ACHN (cell line): ENCODE data around the gene NDUFAF8.

Experiments
- DNase-seq: peaks from one replicate; pipeline ENCODE4 v3.0.0-alpha.2; 2015
- in situ Hi-C: cut with HindIII; loops from 2 replicates; pipeline ENCODE4 v1.10.0; 2017; ENCODE audit warnings: low sequenced_read_pairs, low pct_ligation_motif_present, low pct_unique_long_range_greater_than_20kb

Gene NDUFAF8

GRCh38 chr17:81199482-81199830 lies 39.7 kb upstream of the NDUFAF8 start:
- no peak for DNase-seq
- in situ Hi-C loops = no loop called here

GRCh38 chr17:81200201-81200600 lies 38.9 kb upstream of the NDUFAF8 start:
- DNase-seq = no peak
- in situ Hi-C loops = no loop called here

- peak; percentile 75 for DNase-seq
- in situ Hi-C loops = no loop called here
Measured at GRCh38 chr17:81200695-81201580, 38.2 kb upstream of the NDUFAF8 start.

- in situ Hi-C loops = no loop called here
- no peak for DNase-seq
Measured at GRCh38 chr17:81202318-81202717, 36.8 kb upstream of the NDUFAF8 start.

- in situ Hi-C loops = no loop called here
- DNase-seq = no peak
Measured at GRCh38 chr17:81203136-81203535, 36.0 kb upstream of the NDUFAF8 start.

GRCh38 chr17:81204578-81204977 lies 34.5 kb upstream of the NDUFAF8 start:
- in situ Hi-C loops = no loop called here
- no peak for DNase-seq

- DNase-seq = no peak
- in situ Hi-C loops = no loop called here
Measured at GRCh38 chr17:81206166-81206565, 33.0 kb upstream of the NDUFAF8 start.

- DNase-seq = no peak
Measured at GRCh38 chr17:81206657-81207056, 32.5 kb upstream of the NDUFAF8 start.

GRCh38 chr17:81207610-81208581 lies 31.2 kb upstream of the NDUFAF8 start:
- in situ Hi-C loops = no loop called here
- no peak for DNase-seq

More at GRCh38 chr17:81206657-81207056, 32.5 kb upstream of the NDUFAF8 start:
- in situ Hi-C loops = no loop called here

- in situ Hi-C loops = no loop called here
- no peak for DNase-seq
Measured at GRCh38 chr17:81208651-81209050, 30.5 kb upstream of the NDUFAF8 start.

GRCh38 chr17:81209141-81209540 lies 30.0 kb upstream of the NDUFAF8 start:
- in situ Hi-C loops = no loop called here
- DNase-seq = no peak

- in situ Hi-C loops = no loop called here
- DNase-seq = no peak
Measured at GRCh38 chr17:81210466-81210865, 28.7 kb upstream of the NDUFAF8 start.

- in situ Hi-C loops = no loop called here
- no peak for DNase-seq
Measured at GRCh38 chr17:81210868-81211267, 28.2 kb upstream of the NDUFAF8 start.

- no peak for DNase-seq
- in situ Hi-C loops = no loop called here
Measured at GRCh38 chr17:81212365-81212764, 26.8 kb upstream of the NDUFAF8 start.

- in situ Hi-C loops = no loop called here
Measured at GRCh38 chr17:81213978-81214377, 25.1 kb upstream of the NDUFAF8 start.

GRCh38 chr17:81217491-81217890 lies 21.6 kb upstream of the NDUFAF8 start:
- in situ Hi-C loops = no loop called here
- DNase-seq = no peak

More at GRCh38 chr17:81213978-81214377, 25.1 kb upstream of the NDUFAF8 start:
- no peak for DNase-seq

- in situ Hi-C loops = no loop called here
- no peak for DNase-seq
Measured at GRCh38 chr17:81218459-81218858, 20.7 kb upstream of the NDUFAF8 start.

- DNase-seq = no peak
- in situ Hi-C loops = no loop called here
Measured at GRCh38 chr17:81218991-81219390, 20.1 kb upstream of the NDUFAF8 start.

- in situ Hi-C loops = no loop called here
Measured at GRCh38 chr17:81219476-81220180, 19.5 kb upstream of the NDUFAF8 start.

More at GRCh38 chr17:81219476-81220180, 19.5 kb upstream of the NDUFAF8 start:
- DNase-seq = no peak
